GM21360 (cell line): ENCODE results near the gene FAM171A2.

Experiments
- ATAC-seq: cut with Tn5 transposase; IDR thresholded peaks from one replicate; pipeline ENCODE4 v1.9.1; 2021; ENCODE audit warnings: mild to moderate bottlenecking, moderate library complexity; ENCODE audit not compliant: unreplicated experiment

Gene FAM171A2

DNA sequence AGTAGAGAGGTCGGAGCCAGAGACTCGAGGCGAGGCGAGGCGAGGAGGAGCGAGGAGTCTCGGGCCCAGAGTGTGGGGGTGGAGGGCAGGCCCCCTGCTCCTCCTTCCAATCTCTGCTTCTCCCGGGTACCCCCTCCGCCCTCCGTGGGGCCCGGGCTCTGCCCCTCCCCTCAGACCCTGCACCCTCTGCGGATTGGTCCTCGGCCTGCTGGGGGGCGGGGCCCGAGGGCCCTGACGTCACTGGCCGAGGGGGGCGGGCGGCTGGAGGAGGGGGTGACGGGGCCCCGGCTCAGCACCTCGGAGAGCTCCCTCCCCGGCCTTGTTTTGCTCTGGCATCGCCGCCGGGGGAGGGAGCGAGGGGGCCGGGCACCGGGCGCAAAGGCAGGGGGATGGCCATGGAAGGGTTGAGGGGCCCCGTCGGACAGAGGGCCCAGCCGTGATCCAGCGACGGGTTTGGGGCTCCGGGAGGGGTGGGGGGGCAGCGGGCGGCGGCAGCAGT is 55.3 kb downstream of the FAM171A2 start, which contains the start of gene RUNDC3A:
RUNDC3A (plus strand) TSS at position 282 of the 499 bp plus-strand sequence. CDS start 232 bp downstream, outside the sequence.
- peak; percentile 69 for ATAC-seq

- ATAC-seq, result no peak
These were observed 56.1 kb downstream of the FAM171A2 start for GRCh38 chr17:44307387-44308186.

GRCh38 chr17:44304651-44305050 is 59.0 kb downstream of the FAM171A2 start:
- no peak for ATAC-seq
